ENCODE results near the gene GBE1. TPM values are rescaled to one million over a fixed set of nuclear protein-coding genes. Genes with fewer than 3 reads are reported as not detected.
A peak's percentile ranks its signal among the peaks of the same experiment; 100 is the strongest.

GBE1 gene
- total RNA-seq, 1 donor from 2014 or later: 29.2 TPM

DNA sequence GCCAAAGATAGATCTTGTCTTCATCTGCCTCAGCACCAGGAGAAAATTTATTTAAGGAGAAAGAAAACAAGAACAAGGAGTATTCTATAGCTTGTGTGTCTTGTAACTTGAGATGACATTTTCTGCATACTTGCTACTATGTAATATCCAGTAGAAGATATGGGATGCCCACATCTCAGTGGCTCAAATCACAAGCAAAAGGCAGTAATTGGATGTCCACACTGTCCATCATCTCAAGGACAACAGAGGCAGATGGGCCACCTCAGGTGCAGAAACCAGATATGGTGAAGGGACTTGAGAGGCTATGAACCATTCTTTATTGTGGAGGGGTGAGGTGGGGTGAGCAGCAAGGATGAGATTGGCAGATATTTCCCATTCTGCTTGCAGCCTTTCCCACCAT lies 309.0 kb downstream of the GBE1 start:
- Histone ChIP-seq H3K27me3 (no peaks in the 10 kb centered on the region), H3K4me1 (no peaks in the 10 kb centered on the region), H3K36me3 (no peaks in the 10 kb centered on the region), H3K9me3 (no peaks in the 10 kb centered on the region), H3K4me3 (no peak overlapping the region), H3K27ac (no peak overlapping the region)
- intact Hi-C loops (cut with DNase I): no loop called here
- DNase-seq (no peak), ATAC-seq (no peak)
- TF ChIP-seq, protein P1, sequence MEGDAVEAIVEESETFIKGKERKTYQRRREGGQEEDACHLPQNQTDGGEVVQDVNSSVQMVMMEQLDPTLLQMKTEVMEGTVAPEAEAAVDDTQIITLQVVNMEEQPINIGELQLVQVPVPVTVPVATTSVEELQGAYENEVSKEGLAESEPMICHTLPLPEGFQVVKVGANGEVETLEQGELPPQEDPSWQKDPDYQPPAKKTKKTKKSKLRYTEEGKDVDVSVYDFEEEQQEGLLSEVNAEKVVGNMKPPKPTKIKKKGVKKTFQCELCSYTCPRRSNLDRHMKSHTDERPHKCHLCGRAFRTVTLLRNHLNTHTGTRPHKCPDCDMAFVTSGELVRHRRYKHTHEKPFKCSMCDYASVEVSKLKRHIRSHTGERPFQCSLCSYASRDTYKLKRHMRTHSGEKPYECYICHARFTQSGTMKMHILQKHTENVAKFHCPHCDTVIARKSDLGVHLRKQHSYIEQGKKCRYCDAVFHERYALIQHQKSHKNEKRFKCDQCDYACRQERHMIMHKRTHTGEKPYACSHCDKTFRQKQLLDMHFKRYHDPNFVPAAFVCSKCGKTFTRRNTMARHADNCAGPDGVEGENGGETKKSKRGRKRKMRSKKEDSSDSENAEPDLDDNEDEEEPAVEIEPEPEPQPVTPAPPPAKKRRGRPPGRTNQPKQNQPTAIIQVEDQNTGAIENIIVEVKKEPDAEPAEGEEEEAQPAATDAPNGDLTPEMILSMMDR (IDR thresholded peaks at IDR 0.05): no peak

DNA sequence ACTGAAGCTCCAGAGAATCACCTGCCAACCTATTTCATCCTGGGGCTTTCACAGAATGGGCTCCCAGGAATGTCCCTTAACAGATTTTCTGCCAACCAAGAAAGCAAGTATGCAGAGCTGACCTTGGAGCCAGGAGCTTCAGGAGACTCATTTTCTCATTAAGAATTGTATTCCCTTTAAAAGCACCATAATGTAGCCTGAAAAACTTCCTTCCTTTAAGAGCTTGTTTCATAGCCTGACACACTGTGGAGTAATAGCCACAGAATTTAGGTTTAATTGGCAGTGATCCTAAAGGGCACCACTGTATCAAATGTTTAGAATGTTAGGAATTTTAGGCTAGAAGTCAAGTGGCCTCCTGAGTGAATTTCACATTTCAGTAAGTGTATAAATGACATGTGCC lies 309.8 kb downstream of the GBE1 start:
- Histone ChIP-seq H3K27ac (no peak overlapping the region), H3K4me1 (no peaks in the 10 kb centered on the region), H3K27me3 (no peaks in the 10 kb centered on the region), H3K4me3 (no peak overlapping the region), H3K9me3 (no peaks in the 10 kb centered on the region), H3K36me3 (no peaks in the 10 kb centered on the region)
- ATAC-seq: peak; percentile 51
- intact Hi-C loops (cut with DNase I): no loop called here
- DNase-seq: no peak
- TF ChIP-seq, protein P1 (IDR thresholded peaks at IDR 0.05): no peak

DNA sequence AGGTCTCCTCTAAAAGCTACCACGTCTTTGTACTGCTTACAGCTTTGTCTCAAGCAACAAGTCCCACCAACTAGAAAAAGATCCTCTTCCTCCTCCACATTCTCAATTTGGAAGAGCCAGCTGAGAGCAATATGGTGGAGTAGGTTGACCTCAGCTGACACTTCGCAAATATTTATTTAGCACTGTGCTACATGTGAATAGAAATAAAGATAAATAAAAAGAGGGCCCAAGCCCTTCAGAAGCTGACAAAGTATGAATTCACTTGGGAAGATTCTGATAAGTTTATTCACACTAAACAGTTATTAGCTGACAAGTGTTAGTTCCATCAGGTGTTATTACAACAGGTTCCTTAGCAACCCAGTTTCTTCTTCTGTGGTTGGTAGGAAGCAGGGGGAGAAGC lies 310.3 kb downstream of the GBE1 start:
- Histone ChIP-seq H3K27me3 (no peaks in the 10 kb centered on the region), H3K27ac (no peak overlapping the region), H3K4me3 (no peak overlapping the region), H3K9me3 (no peaks in the 10 kb centered on the region), H3K4me1 (no peaks in the 10 kb centered on the region), H3K36me3 (no peaks in the 10 kb centered on the region)
- intact Hi-C loops (cut with DNase I): no loop called here
- DNase-seq (no peak), ATAC-seq (no peak)
- TF ChIP-seq, protein P1 (IDR thresholded peaks at IDR 0.05): no peak

DNA sequence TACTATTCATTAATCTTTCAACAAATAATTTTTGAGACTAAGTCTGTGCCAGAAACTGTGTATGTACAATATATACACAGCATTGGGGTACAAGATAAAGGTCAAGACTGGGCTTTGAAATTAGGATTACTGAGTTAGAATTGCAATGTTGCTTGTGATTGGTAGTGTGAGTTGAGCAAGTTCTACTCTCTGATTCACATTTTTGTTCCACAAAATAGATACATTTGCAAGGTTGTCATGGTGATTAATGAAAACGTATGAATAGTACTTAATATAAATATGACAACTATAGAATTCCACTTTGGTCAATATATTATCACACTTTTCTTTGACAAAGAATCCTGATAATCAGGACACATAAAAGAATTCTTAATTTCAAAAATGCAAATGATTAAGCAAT lies 314.6 kb downstream of the GBE1 start:
- TF ChIP-seq, protein P1 (IDR thresholded peaks at IDR 0.05): no peak
- Histone ChIP-seq H3K9me3 (no peaks in the 10 kb centered on the region), H3K4me3 (no peak overlapping the region), H3K4me1 (no peaks in the 10 kb centered on the region), H3K27me3 (no peaks in the 10 kb centered on the region), H3K36me3 (no peaks in the 10 kb centered on the region), H3K27ac (no peak overlapping the region)
- ATAC-seq (no peak), DNase-seq (no peak)
- intact Hi-C loops (cut with DNase I): no loop called here

DNA sequence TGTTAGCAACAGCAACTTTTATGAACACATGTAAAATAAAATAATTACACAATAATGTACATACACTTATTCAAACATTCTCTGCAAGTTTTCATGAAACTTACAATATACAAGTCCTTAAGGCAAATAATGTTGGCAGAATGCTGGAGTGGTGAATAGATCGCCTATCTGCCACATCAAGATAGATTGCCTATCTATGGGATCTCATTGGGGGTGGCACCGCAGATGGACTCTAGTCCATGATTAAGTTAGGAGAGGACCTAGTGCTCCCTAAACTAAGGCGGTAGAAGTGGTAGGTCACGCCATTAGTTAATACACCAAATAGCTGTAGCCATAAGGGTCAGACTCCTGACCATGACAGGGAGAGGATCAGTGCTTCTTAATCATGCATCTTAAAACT lies 315.7 kb downstream of the GBE1 start:
- TF ChIP-seq, protein P1 (IDR thresholded peaks at IDR 0.05): no peak

DNA sequence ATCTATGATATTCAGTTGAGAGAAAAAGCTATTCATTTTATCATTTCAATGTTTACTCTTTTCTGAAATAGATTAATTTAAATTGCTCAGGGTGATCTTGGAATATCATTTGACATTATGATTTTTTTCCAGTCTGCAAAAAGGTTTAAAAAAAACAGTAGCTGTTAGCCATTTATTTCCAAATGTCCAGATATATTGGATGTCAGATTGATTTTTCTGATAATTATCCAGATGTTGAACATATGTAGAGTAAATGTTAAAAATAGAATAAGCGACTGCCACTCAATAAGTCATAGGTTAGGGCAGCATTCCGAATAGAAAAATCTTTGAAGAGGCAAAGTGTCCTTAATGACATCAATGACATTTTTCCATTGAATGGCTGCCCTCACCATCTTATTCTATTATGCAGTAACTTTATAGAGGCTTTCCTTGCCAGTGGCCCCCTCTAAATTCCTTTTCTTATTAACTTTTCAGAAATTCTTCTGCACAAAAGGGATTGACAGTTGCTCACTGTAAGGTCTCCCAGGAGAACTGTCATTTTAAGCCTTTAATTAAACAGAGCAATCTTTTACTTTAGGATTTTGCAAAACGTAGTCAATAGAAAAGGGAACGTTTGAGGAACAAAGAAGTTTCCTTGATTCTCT lies 316.5 kb downstream of the GBE1 start:
- H3K27me3 ChIP-seq: no peaks in the 10 kb centered on the region
- ATAC-seq (no peak), DNase-seq (no peak)
- H3K9me3 ChIP-seq: no peaks in the 10 kb centered on the region
- no peaks in the 10 kb centered on the region for H3K4me1 ChIP-seq
- H3K36me3 ChIP-seq: no peaks in the 10 kb centered on the region
- TF ChIP-seq, protein P1 (IDR thresholded peaks at IDR 0.05): no peak
- no peak overlapping the region for H3K4me3 ChIP-seq
- H3K27ac ChIP-seq: no peak overlapping the region
- intact Hi-C loops (cut with DNase I): no loop called here

More for the DNA sequence above, 315.7 kb downstream of the GBE1 start:
- ATAC-seq: no peak
- Histone ChIP-seq H3K27me3 (no peaks in the 10 kb centered on the region), H3K36me3 (no peaks in the 10 kb centered on the region), H3K9me3 (no peaks in the 10 kb centered on the region), H3K4me1 (no peaks in the 10 kb centered on the region), H3K4me3 (no peak overlapping the region), H3K27ac (no peak overlapping the region)
- no peak for DNase-seq
- intact Hi-C loops (cut with DNase I): no loop called here
